DMS79 (cell line): ENCODE results near the gene PNLIP.

Source experiments
- DNase-seq: peaks from one replicate; lab custom pipeline; 2025; lab: John Stamatoyannopoulos, UW

PNLIP gene

GRCh38 chr10:116587878-116588591 lies 42.3 kb downstream of the PNLIP start:
- no peak for DNase-seq

- DNase-seq: no peak
These were observed 43.3 kb downstream of the PNLIP start for GRCh38 chr10:116588995-116589394.

GRCh38 chr10:116589926-116590325 lies 44.2 kb downstream of the PNLIP start:
- no peak for DNase-seq

- DNase-seq: no peak
These were observed 45.1 kb downstream of the PNLIP start, which contains the start of gene PNLIPRP1 for GRCh38 chr10:116590590-116591444. TSS of gene PNLIPRP1 (plus strand) at chr10:116590959. CDS start at chr10:116591130, 171 bp downstream.

GRCh38 chr10:116593139-116593740 lies 47.5 kb downstream of the PNLIP start:
- no peak for DNase-seq

- DNase-seq: no peak
These were observed 48.8 kb downstream of the PNLIP start for GRCh38 chr10:116594525-116595035.

- no peak for DNase-seq
These were observed 50.3 kb downstream of the PNLIP start for GRCh38 chr10:116596062-116596461.

GRCh38 chr10:116597543-116597942 lies 51.8 kb downstream of the PNLIP start:
- DNase-seq: no peak

GRCh38 chr10:116598329-116598728 lies 52.6 kb downstream of the PNLIP start:
- DNase-seq: no peak

GRCh38 chr10:116599991-116600390 lies 54.3 kb downstream of the PNLIP start:
- DNase-seq: no peak

GRCh38 chr10:116602648-116603400 lies 57.1 kb downstream of the PNLIP start:
- no peak for DNase-seq

- no peak for DNase-seq
These were observed 60.3 kb downstream of the PNLIP start for GRCh38 chr10:116606061-116606483.

GRCh38 chr10:116607336-116607735 lies 61.6 kb downstream of the PNLIP start:
- DNase-seq: no peak

GRCh38 chr10:116608686-116609594 lies 63.2 kb downstream of the PNLIP start:
- no peak for DNase-seq

- DNase-seq: no peak
These were observed 64.9 kb downstream of the PNLIP start for GRCh38 chr10:116610443-116611152.

- DNase-seq: no peak
These were observed 65.4 kb downstream of the PNLIP start for GRCh38 chr10:116611153-116611545.

GRCh38 chr10:116612107-116612769 lies 66.5 kb downstream of the PNLIP start:
- DNase-seq: no peak

- DNase-seq: no peak
These were observed 67.7 kb downstream of the PNLIP start for GRCh38 chr10:116613471-116613870.

GRCh38 chr10:116614796-116615195 lies 69.1 kb downstream of the PNLIP start:
- DNase-seq: no peak
